ENCODE results near the gene NEDD4L. TPM values are rescaled to one million over a fixed set of nuclear protein-coding genes. Genes with fewer than 3 reads are reported as not detected.

Gene NEDD4L
- total and polyA plus RNA-seq, 3 donors from 2014 or later = 14.3 to 43.1 (median 42.7) TPM

- H3K4me1 ChIP-seq = no peaks in the 10 kb centered on the region
- H3K4me3 ChIP-seq = no peak overlapping the region
- 70 to 80% methylated on average over 8 of the region's 8 CpGs for WGBS, 2 donors
- TF ChIP-seq POLR2A (IDR thresholded peaks at IDR 0.05) (no peak), CTCF (IDR thresholded peaks at IDR 0.05) (no peak)
- H3K36me3 ChIP-seq (ENCODE audit: low read depth, missing control alignments) = no peaks in the 10 kb centered on the region
- no peaks in the 10 kb centered on the region for H3K27me3 ChIP-seq
- H3K27ac ChIP-seq = no peak overlapping the region
- no peaks in the 10 kb centered on the region for H3K9me3 ChIP-seq
- DNase-seq = no peak
- intact Hi-C loops (cut with DNase I; ENCODE audit: low total_unique reads) = no loop called here
These were observed 88.7 kb downstream of the NEDD4L start for GRCh38 chr18:58132595-58133261.

GRCh38 chr18:58135183-58135641 is 91.2 kb downstream of the NEDD4L start:
- intact Hi-C loops (cut with DNase I; ENCODE audit: low total_unique reads) = no loop called here
- no peak overlapping the region for H3K27ac ChIP-seq
- no peaks in the 10 kb centered on the region for H3K4me1 ChIP-seq
- no peaks in the 10 kb centered on the region for H3K36me3 ChIP-seq (ENCODE audit: low read depth, missing control alignments)
- H3K27me3 ChIP-seq = no peaks in the 10 kb centered on the region
- TF ChIP-seq CTCF (IDR thresholded peaks at IDR 0.05) = no peak
- no peak for TF ChIP-seq POLR2A (IDR thresholded peaks at IDR 0.05)
- DNase-seq = no peak
- H3K9me3 ChIP-seq = no peaks in the 10 kb centered on the region
- WGBS, 2 donors = 59 to 67% methylated on average over 7 of the region's 7 CpGs
- no peak overlapping the region for H3K4me3 ChIP-seq

- Histone ChIP-seq H3K27me3 (no peaks in the 10 kb centered on the region), H3K4me1 (no peaks in the 10 kb centered on the region), H3K4me3 (no peak overlapping the region), H3K9me3 (no peaks in the 10 kb centered on the region), H3K27ac (no peak overlapping the region), H3K36me3 (ENCODE audit: low read depth, missing control alignments) (no peaks in the 10 kb centered on the region)
- intact Hi-C loops (cut with DNase I; ENCODE audit: low total_unique reads) = no loop called here
- 47 to 56% methylated on average over 7 of the region's 7 CpGs for WGBS, 2 donors
- peak; percentile 71 to 90 (median 76) for TF ChIP-seq CTCF (IDR thresholded peaks at IDR 0.05)
- no peak for TF ChIP-seq POLR2A (IDR thresholded peaks at IDR 0.05)
- peak; percentile 77 for DNase-seq
These were observed 91.8 kb downstream of the NEDD4L start for GRCh38 chr18:58135701-58136331.

GRCh38 chr18:58136879-58137278 is 92.9 kb downstream of the NEDD4L start:
- no peak overlapping the region for H3K4me3 ChIP-seq
- H3K27me3 ChIP-seq = no peaks in the 10 kb centered on the region
- no peak overlapping the region for H3K27ac ChIP-seq
- H3K9me3 ChIP-seq = no peaks in the 10 kb centered on the region
- no peak for TF ChIP-seq POLR2A (IDR thresholded peaks at IDR 0.05)
- no peak for TF ChIP-seq CTCF (IDR thresholded peaks at IDR 0.05)
- H3K4me1 ChIP-seq = no peaks in the 10 kb centered on the region
- DNase-seq = no peak
- 73 to 75% methylated on average over 3 of the region's 3 CpGs for WGBS, 2 donors
- no peaks in the 10 kb centered on the region for H3K36me3 ChIP-seq (ENCODE audit: low read depth, missing control alignments)
- intact Hi-C loops (cut with DNase I; ENCODE audit: low total_unique reads) = no loop called here

All from testis (tissue), 3 donors.